ENCODE results near the gene RPL41. TPM values are rescaled to one million over a fixed set of nuclear protein-coding genes. Genes with fewer than 3 reads are reported as not detected.

RPL41 gene
- polyA plus RNA-seq, 3 donors = 2,986 to 5,048 (median 3,308) TPM

DNA sequence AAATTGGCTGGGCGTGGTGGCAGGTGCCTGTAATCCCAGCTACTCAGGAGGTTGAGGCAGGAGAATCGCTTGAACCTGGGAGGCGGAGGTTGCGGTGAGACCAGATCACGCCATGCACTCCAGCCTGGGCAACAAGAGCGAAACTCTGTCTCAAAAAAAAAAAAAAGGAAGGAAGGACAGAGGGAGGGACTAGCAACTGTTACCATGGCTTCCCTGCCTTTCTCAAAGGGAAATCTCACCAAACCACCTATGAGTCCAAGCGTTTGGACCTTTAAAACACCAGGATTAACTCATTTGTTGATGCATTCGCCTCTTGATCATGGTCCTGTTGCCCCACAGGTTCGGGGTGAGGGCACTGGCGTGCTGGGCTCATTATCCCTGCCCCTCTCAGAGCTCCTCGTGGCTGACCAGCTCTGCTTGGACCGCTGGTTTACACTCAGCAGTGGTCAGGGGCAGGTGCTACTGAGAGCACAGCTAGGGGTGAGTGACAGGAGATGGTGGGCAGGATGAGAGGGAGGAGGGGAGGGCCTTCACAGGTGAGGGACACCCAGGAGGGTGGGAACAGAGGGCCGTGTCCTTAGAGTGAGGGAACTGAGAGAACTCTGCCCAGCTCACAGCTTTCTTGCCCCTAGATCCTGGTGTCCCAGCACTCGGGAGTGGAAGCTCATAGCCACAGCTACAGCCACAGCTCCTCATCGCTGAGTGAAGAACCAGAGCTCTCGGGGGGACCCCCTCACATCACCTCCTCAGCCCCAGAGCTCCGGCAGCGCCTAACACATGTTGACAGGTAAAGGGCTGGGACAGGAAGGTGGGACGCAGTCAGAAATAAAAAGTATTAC is 25.7 kb downstream of the RPL41 start:
- H3K79me2 ChIP-seq (ENCODE audit: insufficient read depth, low read length) = no peaks in the 10 kb centered on the region
- H3K9ac ChIP-seq (ENCODE audit: insufficient read depth, low read length, poor library complexity, severe bottlenecking) = no peak overlapping the region
- H3K27me3 Mint-ChIP-seq (ENCODE audit: low read depth in 3 of 3) = peaks cover 0 to 2% (median 2%) of the 10 kb centered on the region in 3 donors
- WGBS (ENCODE audit: insufficient coverage) = 50% methylated on average over 9 of the region's 19 CpGs
- peaks cover 29 to 30% of the 10 kb centered on the region in 2 donors for H3K4me1 ChIP-seq (ENCODE audit: control insufficient read depth in 1 of 2, insufficient read depth in 2 of 2, low read length in 2 of 2)
- H2AFZ ChIP-seq (ENCODE audit: insufficient read depth, low read depth, low read length, poor library complexity, severe bottlenecking) = peak overlapping the region; percentile 48
- intact Hi-C loops (cut with micrococcal nuclease) = no loop called here
- peaks cover 58 to 70% of the 10 kb centered on the region in 2 donors for H3K36me3 ChIP-seq (replicated peaks in 1 of 2; ENCODE audit: control insufficient read depth in 1 of 2, insufficient read depth in 2 of 2, low read length in 2 of 2)
- TF ChIP-seq, protein P1, sequence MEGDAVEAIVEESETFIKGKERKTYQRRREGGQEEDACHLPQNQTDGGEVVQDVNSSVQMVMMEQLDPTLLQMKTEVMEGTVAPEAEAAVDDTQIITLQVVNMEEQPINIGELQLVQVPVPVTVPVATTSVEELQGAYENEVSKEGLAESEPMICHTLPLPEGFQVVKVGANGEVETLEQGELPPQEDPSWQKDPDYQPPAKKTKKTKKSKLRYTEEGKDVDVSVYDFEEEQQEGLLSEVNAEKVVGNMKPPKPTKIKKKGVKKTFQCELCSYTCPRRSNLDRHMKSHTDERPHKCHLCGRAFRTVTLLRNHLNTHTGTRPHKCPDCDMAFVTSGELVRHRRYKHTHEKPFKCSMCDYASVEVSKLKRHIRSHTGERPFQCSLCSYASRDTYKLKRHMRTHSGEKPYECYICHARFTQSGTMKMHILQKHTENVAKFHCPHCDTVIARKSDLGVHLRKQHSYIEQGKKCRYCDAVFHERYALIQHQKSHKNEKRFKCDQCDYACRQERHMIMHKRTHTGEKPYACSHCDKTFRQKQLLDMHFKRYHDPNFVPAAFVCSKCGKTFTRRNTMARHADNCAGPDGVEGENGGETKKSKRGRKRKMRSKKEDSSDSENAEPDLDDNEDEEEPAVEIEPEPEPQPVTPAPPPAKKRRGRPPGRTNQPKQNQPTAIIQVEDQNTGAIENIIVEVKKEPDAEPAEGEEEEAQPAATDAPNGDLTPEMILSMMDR (IDR thresholded peaks at IDR 0.05) = no peak
- H3K4me3 ChIP-seq (replicated peaks in 1 of 3; ENCODE audit: low read depth in 2 of 3, low read length in 3 of 3) = peak overlapping the region in 1 of 3 experiments; percentile 61
- peaks cover 29% of the 10 kb centered on the region for H3K4me1 Mint-ChIP-seq
- H3K27ac Mint-ChIP-seq = peak overlapping the region; percentile 85 to 93 (median 89)
- peak overlapping the region; percentile 57 to 75 for H3K4me3 Mint-ChIP-seq
- H4K20me1 ChIP-seq (ENCODE audit: insufficient read depth, low read length) = no peaks in the 10 kb centered on the region
- peaks cover 69 to 77% of the 10 kb centered on the region in 2 donors for H3K36me3 Mint-ChIP-seq
- H3K9me3 ChIP-seq (replicated peaks in 1 of 2; ENCODE audit: control insufficient read depth in 1 of 2, insufficient read depth in 1 of 2, low read length in 2 of 2) = no peaks in the 10 kb centered on the region
- DNase-seq = peak in 2 of 3 donors; percentile 46 to 48
- H3K9me3 Mint-ChIP-seq = peaks cover 0 to 2% (median 0%) of the 10 kb centered on the region in 7 donors
- H3K27me3 ChIP-seq (ENCODE audit: control insufficient read depth in 2 of 2, insufficient read depth in 2 of 2, low read length in 2 of 2) = no peaks in the 10 kb centered on the region
- H3K4me2 ChIP-seq (replicated peaks; ENCODE audit: extremely low read depth, low read length, poor library complexity, severe bottlenecking) = peak overlapping the region; percentile 48
- peak overlapping the region; percentile 32 to 60 for H3K27ac ChIP-seq (ENCODE audit: low read depth in 1 of 2, low read length in 2 of 2)

DNA sequence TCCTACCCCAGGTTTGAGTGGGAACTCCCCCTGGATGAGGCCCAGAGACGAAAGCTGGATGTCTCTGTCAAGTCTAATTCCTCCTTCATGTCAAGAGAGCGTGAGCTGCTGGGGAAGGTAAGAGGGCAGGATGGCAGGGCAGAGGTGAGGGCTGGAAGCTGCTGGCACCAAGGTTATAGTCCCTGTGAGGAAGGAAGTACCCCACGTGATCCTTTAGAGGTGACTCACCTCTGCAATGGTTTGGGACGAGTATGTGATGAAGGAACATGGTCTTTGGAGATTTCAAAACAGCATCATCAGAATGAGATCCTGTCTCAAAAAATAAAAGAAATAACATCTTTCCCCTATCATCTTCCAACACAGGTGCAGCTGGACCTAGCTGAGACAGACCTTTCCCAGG is 26.8 kb downstream of the RPL41 start:
- Histone ChIP-seq H3K79me2 (ENCODE audit: insufficient read depth, low read length) (no peaks in the 10 kb centered on the region), H2AFZ (ENCODE audit: insufficient read depth, low read depth, low read length, poor library complexity, severe bottlenecking) (no peak overlapping the region), H3K27me3 (ENCODE audit: control insufficient read depth in 2 of 2, insufficient read depth in 2 of 2, low read length in 2 of 2) (no peaks in the 10 kb centered on the region), H3K9ac (ENCODE audit: insufficient read depth, low read length, poor library complexity, severe bottlenecking) (no peak overlapping the region), H3K9me3 (replicated peaks in 1 of 2; ENCODE audit: control insufficient read depth in 1 of 2, insufficient read depth in 1 of 2, low read length in 2 of 2) (no peaks in the 10 kb centered on the region), H3K4me1 (ENCODE audit: control insufficient read depth in 1 of 2, insufficient read depth in 2 of 2, low read length in 2 of 2) (peaks cover 29 to 30% of the 10 kb centered on the region in 2 donors), H3K27ac (ENCODE audit: low read depth in 1 of 2, low read length in 2 of 2) (peak overlapping the region; percentile 46 to 60), H3K4me3 (replicated peaks in 1 of 3; ENCODE audit: low read depth in 2 of 3, low read length in 3 of 3) (peak overlapping the region in 1 of 3 experiments; percentile 23), H4K20me1 (ENCODE audit: insufficient read depth, low read length) (no peaks in the 10 kb centered on the region), H3K4me2 (replicated peaks; ENCODE audit: extremely low read depth, low read length, poor library complexity, severe bottlenecking) (no peak overlapping the region), H3K36me3 (replicated peaks in 1 of 2; ENCODE audit: control insufficient read depth in 1 of 2, insufficient read depth in 2 of 2, low read length in 2 of 2) (peaks cover 47 to 59% of the 10 kb centered on the region in 2 donors)
- H3K9me3 Mint-ChIP-seq = peaks cover 0 to 2% (median 0%) of the 10 kb centered on the region in 7 donors
- intact Hi-C loops (cut with micrococcal nuclease) = no loop called here
- 50% methylated on average over 2 of the region's 4 CpGs for WGBS (ENCODE audit: insufficient coverage)
- peak overlapping the region; percentile 15 to 87 (median 65) for H3K27ac Mint-ChIP-seq
- peaks cover 0 to 2% (median 0%) of the 10 kb centered on the region in 3 donors for H3K27me3 Mint-ChIP-seq (ENCODE audit: low read depth in 3 of 3)
- peak overlapping the region in 1 of 2 donors; percentile 44 for H3K4me3 Mint-ChIP-seq
- peaks cover 29% of the 10 kb centered on the region for H3K4me1 Mint-ChIP-seq
- TF ChIP-seq, protein P1 (IDR thresholded peaks at IDR 0.05) = no peak
- peaks cover 59 to 67% of the 10 kb centered on the region in 2 donors for H3K36me3 Mint-ChIP-seq
- peak in 2 of 3 donors; percentile 29 to 56 for DNase-seq

All from CD14-positive monocyte (primary cell).